Glutamatergic neuron (in vitro differentiated cells): ENCODE measurements around the gene MSI2. TPM values are rescaled to one million over a fixed set of nuclear protein-coding genes. Genes with fewer than 3 reads are reported as not detected.

Source experiments
- DNase-seq: peaks from one replicate; pipeline ENCODE4 v3.0.0; 2022
- H3K27ac Mint-ChIP-seq: one replicate; pipeline ENCODE4 v1.8.0; 2020; ENCODE audit warnings: mild to moderate bottlenecking, mixed read lengths, inconsistent platforms; ENCODE audit not compliant: unreplicated experiment
- H3K27me3 Mint-ChIP-seq: one replicate; pipeline ENCODE4 v1.8.0; 2020; ENCODE audit warnings: mild to moderate bottlenecking, moderate library complexity, mixed read lengths, inconsistent platforms; ENCODE audit not compliant: unreplicated experiment
- H3K36me3 Mint-ChIP-seq: one replicate; pipeline ENCODE4 v1.8.0; 2020; ENCODE audit warnings: mild to moderate bottlenecking, mixed read lengths, inconsistent platforms; ENCODE audit not compliant: unreplicated experiment
- H3K4me1 Mint-ChIP-seq: one replicate; pipeline ENCODE4 v1.8.0; 2020; ENCODE audit warnings: mild to moderate bottlenecking, low read depth, mixed read lengths, inconsistent platforms; ENCODE audit not compliant: unreplicated experiment
- H3K4me3 Mint-ChIP-seq: one replicate; pipeline ENCODE4 v1.8.0; 2020; ENCODE audit warnings: mild to moderate bottlenecking, mixed read lengths, inconsistent platforms; ENCODE audit not compliant: unreplicated experiment
- H3K9me3 Mint-ChIP-seq: one replicate; pipeline ENCODE4 v1.8.0; 2020; ENCODE audit warnings: mild to moderate bottlenecking, moderate library complexity, mixed read lengths, inconsistent platforms; ENCODE audit not compliant: unreplicated experiment
- total RNA-seq: library from RNA; stranded (reverse); fragmentation: NEBNext Ultra II Directional; extraction: Animal tissue kit (Norgen Biotek cat#: 25700); gene quantifications from one replicate; pipeline ENCODE4 v1.2.1, GENCODE V29; 2021; ENCODE audit not compliant: unreplicated experiment
- TF ChIP-seq, protein P1 (sequence below): fragments of 200-600 bp; sonication (generic); IDR thresholded peaks from one replicate; pipeline ENCODE4 v1.5.0; 2021; ENCODE audit not compliant: partially characterized antibody, unreplicated experiment

Gene MSI2
- total RNA-seq, 1 donor from 2014 or later, result 141 TPM

DNA sequence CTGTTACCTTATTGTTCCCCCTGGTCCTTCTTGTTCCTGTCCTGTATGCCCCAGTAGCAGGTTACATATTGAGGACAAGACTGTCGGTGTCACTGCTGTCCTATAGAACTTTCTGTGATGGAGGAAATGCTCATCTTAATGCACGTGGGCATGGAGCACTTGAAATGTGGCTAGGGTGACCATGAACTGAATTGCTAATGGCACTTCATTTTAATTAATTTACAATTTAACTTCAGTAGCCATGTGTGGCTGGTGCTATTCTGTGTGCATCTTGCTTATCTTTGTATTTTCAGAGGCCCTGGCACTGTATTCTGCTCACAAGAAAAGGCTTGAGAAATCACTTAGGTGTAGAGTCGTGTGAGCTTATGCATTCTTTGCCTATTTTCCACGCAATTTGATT lies 125.2 kb downstream of the MSI2 start:
- no peak overlapping the region for H3K27ac Mint-ChIP-seq
- peaks cover 10% of the 10 kb centered on the region for H3K9me3 Mint-ChIP-seq
- no peak for DNase-seq

DNA sequence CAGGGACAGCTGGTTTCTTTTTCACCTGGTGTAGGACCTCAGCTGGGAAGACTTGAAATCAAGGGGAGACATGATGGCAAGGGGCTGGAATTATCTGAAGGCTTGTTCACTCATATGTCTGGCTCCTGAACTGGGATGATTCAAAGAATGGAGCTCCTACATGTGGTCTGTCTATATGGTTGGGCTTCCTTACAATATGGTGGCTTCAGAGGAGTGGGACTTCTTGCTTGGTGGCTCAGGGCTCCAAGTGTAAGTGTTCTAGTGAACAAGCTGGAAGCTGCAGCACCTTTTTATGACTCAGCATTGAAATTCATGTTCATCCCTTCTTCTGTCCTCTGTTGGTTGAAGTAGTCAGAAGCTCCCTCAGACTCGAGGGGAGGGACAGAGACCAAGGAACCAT lies 127.9 kb downstream of the MSI2 start:
- H3K36me3 Mint-ChIP-seq, result peaks cover 18% of the 10 kb centered on the region
- no peak for DNase-seq
- TF ChIP-seq, protein P1, sequence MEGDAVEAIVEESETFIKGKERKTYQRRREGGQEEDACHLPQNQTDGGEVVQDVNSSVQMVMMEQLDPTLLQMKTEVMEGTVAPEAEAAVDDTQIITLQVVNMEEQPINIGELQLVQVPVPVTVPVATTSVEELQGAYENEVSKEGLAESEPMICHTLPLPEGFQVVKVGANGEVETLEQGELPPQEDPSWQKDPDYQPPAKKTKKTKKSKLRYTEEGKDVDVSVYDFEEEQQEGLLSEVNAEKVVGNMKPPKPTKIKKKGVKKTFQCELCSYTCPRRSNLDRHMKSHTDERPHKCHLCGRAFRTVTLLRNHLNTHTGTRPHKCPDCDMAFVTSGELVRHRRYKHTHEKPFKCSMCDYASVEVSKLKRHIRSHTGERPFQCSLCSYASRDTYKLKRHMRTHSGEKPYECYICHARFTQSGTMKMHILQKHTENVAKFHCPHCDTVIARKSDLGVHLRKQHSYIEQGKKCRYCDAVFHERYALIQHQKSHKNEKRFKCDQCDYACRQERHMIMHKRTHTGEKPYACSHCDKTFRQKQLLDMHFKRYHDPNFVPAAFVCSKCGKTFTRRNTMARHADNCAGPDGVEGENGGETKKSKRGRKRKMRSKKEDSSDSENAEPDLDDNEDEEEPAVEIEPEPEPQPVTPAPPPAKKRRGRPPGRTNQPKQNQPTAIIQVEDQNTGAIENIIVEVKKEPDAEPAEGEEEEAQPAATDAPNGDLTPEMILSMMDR, result no peak
- H3K9me3 Mint-ChIP-seq, result peaks cover 13% of the 10 kb centered on the region
- no peak overlapping the region for H3K4me3 Mint-ChIP-seq
- H3K27me3 Mint-ChIP-seq, result peaks cover 11% of the 10 kb centered on the region
- no peak overlapping the region for H3K27ac Mint-ChIP-seq
- H3K4me1 Mint-ChIP-seq, result peaks cover 6% of the 10 kb centered on the region

More for the DNA sequence above, 125.2 kb downstream of the MSI2 start:
- peaks cover 5% of the 10 kb centered on the region for H3K4me1 Mint-ChIP-seq
- H3K36me3 Mint-ChIP-seq, result peaks cover 8% of the 10 kb centered on the region
- no peak overlapping the region for H3K4me3 Mint-ChIP-seq
- peaks cover 8% of the 10 kb centered on the region for H3K27me3 Mint-ChIP-seq
- TF ChIP-seq, protein P1, result no peak

DNA sequence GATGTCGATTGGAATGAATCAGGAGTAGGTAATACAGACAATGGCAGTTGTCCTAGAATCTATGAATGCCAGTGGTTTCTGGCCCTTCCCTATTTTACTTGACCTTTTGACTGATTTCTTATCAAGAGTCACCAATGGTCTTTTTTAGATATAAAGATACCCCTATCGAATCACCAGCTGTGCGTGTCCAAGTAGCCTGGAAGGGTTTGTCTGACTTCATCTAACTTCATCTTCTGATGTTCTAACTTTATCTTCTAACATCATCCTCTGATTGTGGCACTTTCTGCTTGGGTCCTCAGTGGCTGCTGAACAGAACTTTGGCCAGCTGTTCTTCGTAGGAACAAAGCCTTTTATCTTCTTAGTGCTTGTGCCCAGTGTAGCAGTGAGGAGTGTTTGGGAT lies 129.7 kb downstream of the MSI2 start:
- DNase-seq, result no peak
- TF ChIP-seq, protein P1, result no peak
- H3K27ac Mint-ChIP-seq, result no peak overlapping the region
- peaks cover 10% of the 10 kb centered on the region for H3K27me3 Mint-ChIP-seq
- H3K36me3 Mint-ChIP-seq, result peaks cover 18% of the 10 kb centered on the region
- peaks cover 13% of the 10 kb centered on the region for H3K9me3 Mint-ChIP-seq
- H3K4me3 Mint-ChIP-seq, result no peak overlapping the region
- peaks cover 12% of the 10 kb centered on the region for H3K4me1 Mint-ChIP-seq

DNA sequence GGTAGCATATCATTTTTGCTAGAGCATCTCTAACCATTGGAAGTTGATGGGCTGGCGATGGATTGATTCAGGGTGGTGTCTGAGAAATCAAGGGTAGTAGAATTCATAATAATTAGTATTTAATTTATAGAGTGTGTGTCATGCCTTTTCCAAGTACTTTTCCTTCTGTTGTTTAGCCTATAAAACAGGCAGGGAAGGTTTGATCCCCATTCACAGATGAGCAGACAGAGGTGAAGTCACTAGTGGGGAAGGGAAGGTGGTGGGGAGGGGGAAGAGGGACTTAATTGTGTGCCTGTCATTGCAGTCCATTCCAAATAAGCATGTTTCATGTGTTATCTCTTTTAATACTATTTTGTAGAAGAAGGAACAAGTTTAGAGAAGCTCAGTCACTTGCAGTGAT lies 131.3 kb downstream of the MSI2 start:
- Mint-ChIP-seq H3K4me1 (peaks cover 15% of the 10 kb centered on the region), H3K36me3 (peaks cover 19% of the 10 kb centered on the region), H3K4me3 (no peak overlapping the region), H3K27me3 (peaks cover 7% of the 10 kb centered on the region), H3K9me3 (peaks cover 13% of the 10 kb centered on the region), H3K27ac (no peak overlapping the region)
- DNase-seq, result no peak
- TF ChIP-seq, protein P1, result no peak

DNA sequence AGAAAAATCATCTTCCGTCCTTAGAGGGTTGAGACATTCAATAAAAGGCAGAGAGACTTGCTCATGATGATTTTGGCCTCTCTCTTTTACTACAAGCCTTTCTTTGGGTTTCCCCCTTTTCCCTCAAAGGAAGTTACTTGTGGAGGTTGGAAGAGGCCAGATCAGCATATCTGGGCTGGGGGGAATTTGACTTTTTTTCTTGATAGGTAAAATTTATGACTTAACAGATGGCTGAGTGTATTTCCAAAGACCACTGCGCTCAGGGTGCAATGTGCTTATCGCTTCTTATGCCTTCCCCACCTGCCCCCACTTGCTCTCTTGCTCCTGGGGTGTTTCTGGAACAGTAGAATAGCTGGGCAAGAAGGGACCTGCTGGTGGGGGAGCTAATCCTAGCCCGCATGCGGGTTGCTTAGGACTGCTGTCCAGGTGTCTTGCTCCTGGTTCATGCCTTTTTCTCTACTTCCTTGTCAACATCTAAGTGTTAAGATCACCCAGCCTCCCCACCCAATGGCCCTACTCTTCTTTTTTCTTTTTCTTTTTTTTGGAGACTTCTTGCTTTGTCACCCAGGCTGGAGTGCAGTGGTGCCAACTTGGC lies 131.9 kb downstream of the MSI2 start:
- no peak overlapping the region for H3K27ac Mint-ChIP-seq
- peaks cover 13% of the 10 kb centered on the region for H3K4me1 Mint-ChIP-seq
- H3K36me3 Mint-ChIP-seq, result peaks cover 26% of the 10 kb centered on the region
- H3K9me3 Mint-ChIP-seq, result peaks cover 13% of the 10 kb centered on the region
- peaks cover 7% of the 10 kb centered on the region for H3K27me3 Mint-ChIP-seq
- no peak overlapping the region for H3K4me3 Mint-ChIP-seq
- TF ChIP-seq, protein P1, result no peak
- no peak for DNase-seq
